Measurements from ENCODE around the gene L1CAM. TPM values are rescaled to one million over a fixed set of nuclear protein-coding genes. Genes with fewer than 3 reads are reported as not detected.

L1CAM gene
- polyA plus RNA-seq (ENCODE audit: insufficient read length), result 2.5 TPM

DNA sequence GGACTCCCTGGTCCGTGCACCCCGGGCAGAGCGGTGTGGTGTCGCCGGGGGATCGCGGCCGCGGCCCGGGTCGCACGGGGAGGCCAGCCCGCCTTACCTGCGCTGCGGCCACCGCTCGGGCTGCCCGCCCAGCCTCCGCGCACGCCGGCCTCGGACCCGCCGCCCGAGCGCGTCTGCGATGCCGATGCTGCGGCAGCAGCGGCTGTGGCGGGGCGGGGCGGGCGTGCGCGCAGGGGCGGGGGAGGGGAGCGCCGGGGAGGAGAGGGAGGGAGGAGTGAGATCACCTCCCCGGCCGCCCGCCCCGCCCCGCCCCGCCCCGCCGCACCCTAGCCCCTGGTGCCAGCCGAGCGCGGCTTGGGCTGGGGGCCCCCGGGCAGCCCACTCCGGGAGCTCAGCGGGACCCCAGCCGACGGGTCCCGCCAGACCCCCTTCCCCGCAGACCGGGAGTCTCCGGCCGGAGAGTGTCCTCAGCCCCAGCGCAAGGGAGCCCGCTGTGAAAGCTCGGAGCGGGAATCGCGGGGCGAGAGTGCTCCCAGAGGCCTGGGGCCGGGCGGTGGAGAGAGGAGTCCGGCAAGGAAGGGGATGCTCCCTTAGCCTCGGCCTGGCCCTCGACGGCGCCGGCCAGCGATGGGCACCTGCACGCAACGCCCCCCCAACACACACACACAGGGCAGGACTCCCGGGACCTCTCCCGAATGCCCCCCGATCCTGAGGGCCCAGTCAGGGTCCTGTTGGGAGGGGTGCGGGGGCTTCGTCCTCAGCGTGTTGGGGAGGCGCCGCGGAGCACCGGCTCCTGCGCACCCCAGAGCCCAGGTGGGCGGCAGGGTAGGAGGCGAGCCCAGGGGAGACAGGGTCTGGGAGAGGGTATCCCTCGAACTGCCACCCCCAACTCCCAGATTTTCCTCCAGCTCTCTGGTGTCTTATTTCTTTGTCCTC lies at the start of gene L1CAM:
TSS of gene L1CAM (minus strand) at position 206 of the 936 bp plus-strand sequence. CDS start 10,337 bp downstream, outside the sequence.
- no peak for DNase-seq

- no peak for DNase-seq
These were observed 49.4 kb upstream of the L1CAM start for GRCh38 chrX:153935326-153935851.

- peak; percentile 79 for DNase-seq
These were observed 48.9 kb upstream of the L1CAM start, which contains the start of gene NAA10 for GRCh38 chrX:153934762-153935325. NAA10 (minus strand) TSS chrX:153935037; CDS start chrX:153934904, 133 bp downstream.

DNA sequence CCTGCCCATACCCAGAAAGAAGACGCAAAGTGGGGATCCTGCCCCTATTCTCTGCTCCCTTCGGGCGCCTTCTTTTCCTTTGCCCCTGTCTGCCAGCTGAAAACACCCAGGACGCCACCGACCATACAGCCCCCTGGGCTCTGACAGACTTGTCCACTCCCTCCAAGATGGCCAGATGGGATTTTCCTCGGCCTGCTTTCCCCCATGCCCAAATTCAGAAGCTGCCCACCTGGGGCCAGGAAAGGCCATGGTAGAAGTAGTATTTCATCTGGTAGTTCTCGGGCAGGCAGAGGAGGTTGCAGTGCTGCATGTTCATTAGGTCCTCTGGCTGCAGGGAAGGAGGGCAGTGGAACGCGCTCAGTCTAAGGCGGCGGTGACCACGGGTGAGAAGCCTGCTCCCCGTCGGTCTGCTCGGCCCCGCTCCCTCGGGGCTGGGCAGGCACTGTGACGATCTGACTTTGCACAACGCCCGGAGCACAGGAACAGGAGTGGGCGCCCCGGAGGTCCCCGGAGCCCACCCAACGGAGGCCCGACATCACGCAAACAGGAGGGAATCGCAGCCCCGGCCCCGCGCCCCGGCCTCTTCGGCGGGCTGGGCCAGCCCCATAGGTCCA lies 48.3 kb upstream of the L1CAM start:
- DNase-seq, result no peak

GRCh38 chrX:153933748-153934147 lies 47.8 kb upstream of the L1CAM start:
- DNase-seq, result no peak

- no peak for DNase-seq
These were observed 46.4 kb upstream of the L1CAM start for GRCh38 chrX:153932220-153932915.

- DNase-seq, result no peak
These were observed 45.8 kb upstream of the L1CAM start for GRCh38 chrX:153931748-153932147.

- DNase-seq, result no peak
These were observed 45.2 kb upstream of the L1CAM start for GRCh38 chrX:153931151-153931550.

- DNase-seq, result no peak
These were observed 44.3 kb upstream of the L1CAM start for GRCh38 chrX:153930011-153930910.

DNA sequence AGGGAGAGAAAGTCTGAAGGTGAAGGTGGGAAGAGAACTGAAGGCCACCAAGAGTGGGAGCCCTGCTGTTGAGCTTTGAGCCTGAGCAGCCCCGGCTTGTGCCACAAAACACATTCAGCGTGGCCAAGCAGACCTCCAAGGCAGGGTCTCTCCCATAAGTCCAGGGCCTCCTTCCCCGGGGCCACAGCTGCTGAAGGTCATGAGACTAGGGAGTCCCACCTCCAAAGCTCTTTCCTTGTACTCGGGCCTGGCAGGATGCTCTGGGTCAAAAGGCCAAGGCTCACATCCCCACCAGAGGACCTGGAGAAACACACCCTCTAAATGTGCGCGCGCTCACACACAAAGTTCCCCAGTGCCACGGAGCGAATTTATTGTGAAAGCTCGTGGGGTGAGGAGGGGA lies 43.6 kb upstream of the L1CAM start:
- no peak for DNase-seq

DNA sequence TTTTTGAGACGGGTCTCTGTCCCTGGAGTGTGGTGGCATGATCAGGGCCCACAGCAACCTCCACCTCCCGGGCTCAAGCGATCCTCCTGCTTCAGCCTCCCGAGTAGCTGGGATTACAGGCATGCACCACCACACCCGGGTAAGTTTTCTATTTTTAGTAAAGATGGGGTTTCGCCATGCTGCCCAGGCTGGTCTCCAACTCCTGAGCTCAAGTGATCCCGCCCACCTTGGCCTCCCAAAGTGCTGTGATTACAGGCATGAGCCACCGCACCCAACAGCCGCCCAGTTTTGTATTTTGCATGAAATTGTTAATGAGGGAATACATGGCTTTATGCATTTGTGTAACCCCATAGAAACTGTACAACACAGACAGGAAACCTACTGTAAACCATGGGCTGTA lies 42.9 kb upstream of the L1CAM start:
- DNase-seq, result no peak

DNA sequence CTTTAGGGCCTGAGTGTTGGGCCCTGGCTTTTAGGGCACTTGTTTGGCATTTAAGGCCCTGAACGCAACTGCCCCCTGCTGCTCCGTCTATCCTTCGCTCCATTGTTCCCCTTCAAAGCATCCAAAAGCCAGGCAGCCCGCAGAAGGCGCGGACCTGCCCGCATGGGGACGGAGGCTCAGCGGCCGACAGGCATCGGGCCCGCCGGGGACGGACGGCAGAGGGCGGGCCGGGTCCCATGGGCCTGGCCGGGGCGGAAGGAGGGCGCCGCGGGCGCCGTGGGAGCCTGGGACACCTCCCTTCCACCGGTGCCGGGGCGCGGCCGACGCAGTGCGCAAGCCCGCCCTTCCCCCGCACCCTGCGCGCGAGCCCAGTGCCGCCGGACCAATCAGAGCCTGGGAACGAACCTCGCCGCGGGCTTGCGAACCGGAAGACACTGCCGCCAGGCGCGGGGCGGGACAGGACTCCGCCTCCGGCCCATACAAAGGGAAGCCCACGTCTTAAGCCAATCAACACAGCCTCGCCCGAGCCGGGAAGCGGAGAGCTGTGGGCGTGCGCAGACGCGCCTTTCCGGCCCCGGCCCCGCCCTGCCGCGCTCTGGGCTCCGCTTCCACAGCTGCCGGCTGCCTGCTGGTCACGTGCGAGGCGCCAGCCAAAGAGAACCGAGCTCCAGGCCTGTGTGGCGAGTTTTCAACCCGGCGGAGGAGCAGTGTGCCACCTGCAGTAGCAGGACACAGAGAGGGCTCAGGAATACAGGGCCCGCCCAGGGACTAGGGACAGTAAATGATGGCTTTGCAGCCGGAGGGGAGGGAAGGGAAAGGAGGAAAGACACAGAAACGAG lies 42.2 kb upstream of the L1CAM start:
- DNase-seq, result peak; percentile 96

GRCh38 chrX:153927672-153927921 lies 41.6 kb upstream of the L1CAM start:
- DNase-seq, result no peak

GRCh38 chrX:153926858-153927671 lies 41.1 kb upstream of the L1CAM start:
- DNase-seq, result no peak

- DNase-seq, result no peak
These were observed 40.5 kb upstream of the L1CAM start for GRCh38 chrX:153926552-153926857.

DNA sequence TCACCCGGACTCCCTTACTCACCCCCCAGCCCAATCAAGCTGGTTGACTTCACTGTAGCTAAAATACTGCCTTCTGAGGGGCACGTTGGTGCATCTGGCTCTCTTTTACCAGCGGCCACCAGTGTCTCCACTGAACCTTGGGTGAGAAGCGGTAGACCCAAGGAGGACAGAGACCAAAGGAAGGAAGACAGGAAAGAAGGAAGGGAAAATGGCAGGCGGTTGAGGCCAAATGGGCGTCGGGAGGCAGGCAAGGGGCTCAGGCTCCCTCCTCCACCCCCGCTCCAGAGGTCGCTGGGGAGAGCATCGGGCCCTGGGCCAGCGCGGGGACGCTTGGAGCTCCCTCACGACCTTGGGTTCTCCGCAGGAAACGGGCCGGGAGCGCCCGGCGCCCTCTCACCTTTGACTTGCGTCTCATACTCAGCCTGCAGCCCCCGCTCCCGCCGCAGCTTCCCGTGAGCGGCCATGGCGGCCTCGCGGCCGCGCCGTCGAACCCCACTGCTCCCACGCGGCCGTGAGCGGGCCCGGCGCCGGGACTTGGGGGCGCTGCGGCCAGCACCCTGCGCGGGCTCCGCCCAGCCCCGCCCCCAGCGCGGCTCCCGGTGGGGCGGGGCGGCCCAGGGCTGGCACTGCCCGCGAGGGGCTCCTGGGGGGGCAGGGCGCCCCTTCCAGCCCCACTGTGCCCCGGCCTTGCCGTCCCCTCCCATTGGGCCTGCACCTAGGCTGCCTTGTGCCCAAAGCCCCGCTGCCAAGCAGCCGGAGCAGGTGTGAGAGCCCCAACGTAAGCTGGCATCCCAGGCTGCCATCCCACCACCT lies 40.0 kb upstream of the L1CAM start, which contains the start of gene ARHGAP4:
TSS of gene ARHGAP4 (minus strand) at position 526 of the 813 bp plus-strand sequence. CDS start at position 464, 62 bp downstream.
- DNase-seq, result no peak

DNA sequence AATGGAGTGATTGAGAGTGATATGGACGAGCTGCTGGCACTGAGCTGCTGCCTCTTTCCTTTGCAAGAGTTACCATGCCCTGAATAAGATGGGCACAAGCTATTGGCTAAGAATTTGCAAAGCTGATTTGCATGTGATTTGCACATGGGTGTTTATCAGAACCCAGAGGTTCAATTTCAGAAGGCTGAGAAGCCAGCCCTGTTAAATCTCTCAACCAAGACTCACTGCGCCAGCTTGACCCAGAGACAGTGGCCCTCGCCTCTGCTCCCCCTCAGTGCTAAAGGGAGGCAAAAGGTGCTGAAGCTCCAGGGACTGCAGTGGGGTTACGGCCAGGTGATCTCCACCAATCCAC lies 39.4 kb upstream of the L1CAM start:
- DNase-seq, result no peak

GRCh38 chrX:153924149-153924861 lies 38.3 kb upstream of the L1CAM start:
- no peak for DNase-seq

Measured in hindlimb muscle (tissue), 1 donor.